GOT3 (cell line): ENCODE data around the gene RPTOR.
"Not testable (repeated sequence)": the region's sequence is repeated elsewhere in the genome, so short reads cannot be mapped to it uniquely, and the experiment has no call there.

Experiments
- DNase-seq: peaks from one replicate; lab custom pipeline; 2025; ENCODE audit warnings: mixed read lengths; lab: John Stamatoyannopoulos, UW

Gene RPTOR

DNA sequence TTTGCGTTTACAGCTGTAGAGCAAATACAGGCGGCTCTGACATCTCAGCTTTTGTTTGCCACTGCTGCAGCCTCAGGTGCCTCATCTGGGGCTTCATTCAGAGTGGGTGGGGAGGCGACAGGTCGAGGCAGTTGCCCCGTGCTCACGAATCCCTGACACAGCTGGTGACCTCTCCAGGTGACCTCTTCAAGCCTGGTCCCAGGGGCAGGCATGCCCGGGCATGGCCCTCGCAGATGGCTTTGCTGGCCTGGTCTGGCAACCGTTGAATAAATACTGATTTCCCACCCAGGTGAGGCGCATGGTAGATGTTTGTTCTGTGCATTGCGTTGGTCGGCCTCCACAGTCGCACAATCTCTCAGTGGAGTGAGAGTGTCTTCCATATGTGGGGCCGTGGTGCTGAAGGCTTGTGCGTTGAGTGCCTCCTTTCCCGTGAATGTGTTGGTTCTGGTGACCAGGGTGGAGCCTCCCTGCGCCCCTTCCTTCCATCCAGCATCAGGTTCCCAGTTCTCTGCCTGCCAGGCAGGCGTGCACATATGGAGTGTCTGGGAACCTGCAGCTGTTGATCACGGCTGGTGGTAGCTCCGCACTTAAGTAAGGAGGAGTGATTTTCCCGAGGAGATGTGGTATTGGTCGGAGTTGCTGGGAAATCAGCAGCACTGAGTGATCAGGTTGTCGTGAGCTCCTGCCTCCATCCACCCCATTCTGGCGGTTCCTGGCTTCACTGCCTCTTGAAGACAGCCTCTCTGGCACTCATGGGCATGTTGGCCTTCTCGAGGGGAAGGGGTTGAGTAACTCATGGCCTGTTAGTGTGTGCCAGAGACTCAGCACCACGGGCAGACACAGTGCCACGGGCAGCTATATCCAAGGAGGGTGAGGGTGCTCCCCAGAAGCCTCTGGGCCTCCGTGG is 149.7 kb downstream of the RPTOR start:
- DNase-seq, result no peak

DNA sequence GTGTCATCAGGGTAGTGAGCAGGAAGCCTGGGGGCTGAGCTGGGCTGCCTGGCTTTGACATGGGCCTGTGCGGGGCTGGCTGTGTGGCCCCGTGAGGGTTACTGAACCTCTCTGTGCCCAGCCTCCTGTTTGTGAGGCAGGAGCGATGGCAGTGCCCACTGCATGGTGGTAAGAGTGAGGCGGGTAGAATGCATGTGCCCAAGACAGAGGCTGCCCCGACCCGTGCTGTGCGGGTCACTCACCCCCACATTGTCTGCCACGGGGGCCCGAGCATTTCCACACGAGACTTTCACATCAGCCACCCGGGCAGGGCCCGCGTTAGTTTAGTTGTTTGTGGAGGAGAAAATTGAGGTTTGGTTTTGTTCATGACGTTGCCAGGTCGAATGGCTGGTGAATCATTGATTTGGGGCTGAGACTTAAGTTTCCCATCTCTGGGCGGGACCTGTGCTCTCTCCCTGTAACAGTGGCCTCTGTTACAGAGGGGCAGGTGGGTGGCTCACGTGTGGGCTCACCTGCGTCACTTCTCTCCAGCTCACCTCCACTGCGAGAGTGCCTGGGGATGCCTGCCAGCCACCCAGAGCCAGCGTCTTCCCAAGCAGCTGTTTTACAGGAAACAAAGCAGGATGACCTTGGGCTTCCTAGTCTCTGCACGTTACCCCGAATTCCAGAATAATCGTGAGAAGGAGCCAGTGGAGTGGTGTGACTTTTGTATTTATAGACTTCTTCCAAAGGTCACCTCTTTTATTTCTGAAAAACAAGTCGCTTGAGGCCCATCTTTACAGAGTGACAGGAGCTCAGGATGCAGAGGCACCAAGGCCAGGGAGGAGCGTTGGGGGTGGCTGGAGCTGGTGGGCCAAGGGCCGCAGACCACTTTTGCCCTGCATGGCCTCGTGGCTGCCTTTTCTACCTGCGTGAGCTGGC is 150.6 kb downstream of the RPTOR start:
- DNase-seq, result no peak

DNA sequence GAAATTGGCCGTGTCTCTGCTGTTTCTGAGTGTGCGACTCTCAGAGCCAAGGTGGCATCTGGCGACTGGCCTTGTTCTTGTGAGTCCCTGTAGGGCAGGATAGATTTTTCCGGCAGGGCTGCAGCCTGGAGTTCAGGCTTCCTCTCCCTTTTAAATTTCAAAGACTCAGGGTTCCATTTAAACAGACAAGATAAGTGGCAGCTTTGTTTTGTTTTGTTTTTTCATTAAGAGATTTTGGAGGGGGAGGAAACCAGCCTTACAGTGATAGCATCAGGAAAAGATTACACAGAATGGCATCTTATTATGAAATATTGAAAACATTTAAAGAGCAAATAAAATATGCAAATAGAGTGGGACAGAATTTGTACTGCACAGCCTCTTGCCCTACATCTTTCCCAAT is 151.3 kb downstream of the RPTOR start:
- no peak for DNase-seq

DNA sequence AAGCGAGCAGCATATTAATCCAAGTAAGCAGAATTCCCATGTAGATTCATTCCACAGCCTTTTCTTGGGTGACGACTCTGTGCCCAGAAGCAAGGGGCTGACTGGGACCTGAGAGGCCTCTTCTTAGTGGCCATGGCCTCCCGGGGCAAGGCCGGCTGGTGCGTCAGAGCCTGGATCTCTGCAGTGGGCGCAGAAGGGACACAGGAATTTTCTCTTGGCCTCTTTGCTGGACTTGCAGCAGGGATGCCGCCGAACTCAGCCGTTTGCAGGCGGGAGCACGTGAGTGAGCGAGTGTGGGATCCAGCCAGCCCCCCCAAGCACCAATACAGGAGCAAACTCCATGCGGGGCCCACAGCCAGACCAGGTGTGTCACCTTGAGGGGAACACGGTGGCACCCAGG is 151.8 kb downstream of the RPTOR start:
- DNase-seq, result no peak

DNA sequence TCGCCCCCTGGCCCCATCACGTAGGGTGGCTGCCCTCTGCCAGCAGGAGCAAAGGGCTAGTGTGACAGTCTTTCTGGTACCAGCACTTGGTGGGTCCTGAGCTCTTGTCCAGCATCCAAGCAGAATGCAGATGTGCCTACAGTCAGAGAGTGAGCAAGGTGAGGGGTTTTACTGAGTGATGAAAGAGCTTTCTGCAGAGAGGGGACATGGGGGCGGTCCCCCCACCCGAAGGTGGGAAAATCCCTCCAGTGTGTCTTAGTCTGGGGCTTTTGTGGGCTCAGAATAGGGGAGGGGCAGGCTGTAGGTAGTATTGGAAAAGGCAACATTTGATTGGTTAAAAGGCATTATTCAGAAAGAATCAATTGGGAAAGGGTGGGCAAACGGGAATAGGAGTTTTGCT is 152.3 kb downstream of the RPTOR start:
- no peak for DNase-seq

DNA sequence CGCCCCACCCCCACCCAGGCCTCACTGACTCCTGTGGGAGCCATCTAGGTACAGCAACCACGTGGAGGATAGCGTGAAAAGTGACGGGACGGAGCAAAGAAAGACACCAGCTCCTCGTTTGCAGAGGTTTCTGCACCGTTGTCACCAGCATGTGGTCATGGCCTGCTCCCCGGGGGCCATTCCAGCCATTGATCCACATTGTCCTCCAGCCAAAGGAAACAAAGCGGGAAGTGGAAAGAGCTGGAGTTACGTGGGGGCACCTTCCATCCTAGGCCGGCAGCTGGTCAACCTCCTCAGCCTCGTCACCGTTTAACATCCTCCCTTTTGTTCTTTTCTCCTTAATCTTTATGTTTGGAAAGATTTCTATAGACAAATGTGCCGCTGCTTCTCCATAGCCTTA is 153.7 kb downstream of the RPTOR start:
- DNase-seq, result no peak

DNA sequence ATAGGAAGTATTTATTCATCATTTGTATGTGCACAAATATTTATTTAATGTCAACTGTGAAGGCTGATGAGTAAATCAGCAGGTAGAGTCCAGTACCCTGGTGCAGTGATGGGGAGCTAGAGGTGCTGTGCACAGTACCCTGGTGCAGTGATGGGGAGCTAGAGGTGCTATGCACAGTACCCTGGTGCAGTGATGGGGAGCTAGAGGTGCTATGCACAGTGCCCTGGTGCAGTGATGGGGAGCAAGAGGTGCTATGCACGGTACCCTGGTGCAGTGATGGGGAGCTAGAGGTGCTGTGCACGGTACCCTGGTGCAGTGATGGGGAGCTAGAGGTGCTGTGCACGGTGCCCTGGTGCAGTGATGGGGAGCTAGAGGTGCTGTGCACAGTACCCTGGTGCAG is 154.6 kb downstream of the RPTOR start:
- DNase-seq, result not testable (repeated sequence)

DNA sequence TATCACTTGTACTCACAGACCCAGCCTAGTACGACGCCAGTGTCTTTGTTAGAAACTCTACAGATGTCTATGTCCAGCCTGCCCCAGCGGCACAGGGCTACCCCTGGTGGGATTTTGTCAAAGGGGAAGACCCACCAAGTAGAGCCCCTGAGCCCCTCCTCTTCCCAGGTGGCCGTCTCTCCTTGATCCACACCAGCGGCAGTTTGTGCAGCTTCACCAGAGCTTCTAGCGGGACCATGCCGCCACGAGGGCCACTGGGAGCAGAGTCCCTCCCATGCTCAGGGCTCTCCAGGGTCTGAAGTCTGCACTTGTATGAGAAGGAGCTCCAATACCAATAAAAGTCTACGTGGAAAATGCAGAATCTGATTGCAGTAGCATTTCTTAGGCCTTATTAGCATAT is 157.1 kb downstream of the RPTOR start:
- DNase-seq, result no peak

DNA sequence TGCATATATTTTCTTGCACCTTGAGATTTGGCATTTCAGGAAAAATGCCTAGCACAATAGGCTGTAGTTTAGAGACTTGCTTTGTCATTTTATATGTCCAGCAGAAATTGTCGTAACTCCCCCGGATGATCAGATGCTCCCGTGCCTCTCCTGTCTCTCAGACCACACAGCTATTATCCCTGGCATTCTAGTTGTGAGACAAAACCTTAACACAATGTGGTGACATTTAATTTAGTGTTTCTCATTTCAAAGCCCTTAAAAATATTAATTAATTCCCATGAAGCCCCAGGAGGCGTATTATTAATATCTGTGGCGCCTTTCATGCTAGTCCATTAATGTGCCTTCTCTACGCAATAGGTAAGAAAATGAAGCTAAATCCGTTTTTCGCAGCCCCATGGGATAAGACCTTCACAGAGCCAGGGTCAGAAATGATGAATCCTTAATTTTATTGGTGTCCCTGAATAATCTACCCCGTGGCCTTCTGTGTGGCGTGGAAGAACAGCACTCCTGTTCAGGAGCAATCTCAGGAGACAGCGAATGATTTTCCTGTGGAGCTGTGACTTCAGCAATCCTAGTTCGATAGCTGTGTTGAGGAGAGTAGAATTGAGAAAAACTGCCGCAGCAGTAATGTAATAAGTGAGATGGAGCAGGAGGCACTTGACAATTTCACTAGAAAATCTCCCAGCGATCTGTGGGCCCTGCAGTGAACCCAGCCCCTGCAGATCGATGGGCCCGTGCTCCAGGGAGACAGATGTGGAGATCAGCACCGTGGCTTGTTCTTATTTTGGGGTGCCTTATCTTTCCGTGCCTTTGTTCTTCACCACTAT is 157.9 kb downstream of the RPTOR start:
- DNase-seq, result no peak

DNA sequence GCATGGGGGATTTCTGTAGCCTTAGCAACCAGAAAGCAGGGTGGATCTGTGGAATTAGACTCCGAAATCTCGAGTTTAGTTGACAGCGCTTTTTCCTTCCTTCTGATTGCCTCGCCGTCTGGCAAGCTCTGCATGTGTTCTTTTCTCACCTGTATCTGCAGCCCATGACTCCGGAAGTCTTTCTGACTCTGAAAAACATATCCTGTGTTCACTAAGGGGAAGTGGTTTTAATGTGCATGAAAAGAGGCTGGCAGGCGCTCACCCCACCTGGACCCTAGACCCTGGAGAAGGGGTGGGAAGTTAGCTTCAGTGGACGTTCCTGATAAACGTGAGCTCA is 158.5 kb downstream of the RPTOR start:
- no peak for DNase-seq

DNA sequence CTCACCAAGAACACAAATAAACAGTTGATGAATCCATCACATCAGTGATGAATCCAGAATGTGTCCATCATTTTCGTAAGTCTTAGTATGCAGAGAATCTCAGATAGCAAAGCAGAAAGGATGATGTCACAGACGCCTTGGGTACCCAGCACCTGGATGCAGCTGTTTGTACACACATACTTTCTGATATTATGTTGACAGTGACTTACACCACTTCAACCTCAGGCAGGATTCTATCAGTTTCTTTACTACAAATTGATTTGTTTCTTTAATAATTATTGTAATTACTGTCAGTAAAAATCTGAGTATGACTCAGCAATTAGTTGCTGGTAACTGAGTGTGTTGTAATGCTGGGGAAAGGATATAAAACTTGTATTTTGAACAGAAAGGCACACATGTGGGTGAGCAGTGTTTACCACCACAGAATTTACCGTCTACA is 159.8 kb downstream of the RPTOR start:
- no peak for DNase-seq

DNA sequence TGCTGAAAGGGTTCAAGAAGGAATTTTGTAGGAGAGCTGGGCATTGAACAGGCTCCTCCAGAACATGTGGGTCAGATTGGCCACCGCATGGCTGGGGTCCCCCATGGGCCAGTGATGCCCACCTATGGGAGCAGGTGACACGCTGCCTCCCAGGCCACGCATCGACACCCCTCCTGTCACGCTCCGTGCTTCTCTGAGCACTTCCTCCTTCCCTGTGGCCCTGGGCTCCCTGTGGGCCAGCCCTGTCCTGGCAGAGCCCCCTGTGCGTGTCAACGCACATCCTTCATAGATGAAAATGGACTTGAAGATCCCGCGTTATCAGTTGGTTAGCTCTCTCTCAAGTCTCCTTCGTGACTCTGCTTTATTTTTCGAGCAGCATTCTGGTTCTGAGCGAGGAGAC is 160.3 kb downstream of the RPTOR start:
- no peak for DNase-seq

DNA sequence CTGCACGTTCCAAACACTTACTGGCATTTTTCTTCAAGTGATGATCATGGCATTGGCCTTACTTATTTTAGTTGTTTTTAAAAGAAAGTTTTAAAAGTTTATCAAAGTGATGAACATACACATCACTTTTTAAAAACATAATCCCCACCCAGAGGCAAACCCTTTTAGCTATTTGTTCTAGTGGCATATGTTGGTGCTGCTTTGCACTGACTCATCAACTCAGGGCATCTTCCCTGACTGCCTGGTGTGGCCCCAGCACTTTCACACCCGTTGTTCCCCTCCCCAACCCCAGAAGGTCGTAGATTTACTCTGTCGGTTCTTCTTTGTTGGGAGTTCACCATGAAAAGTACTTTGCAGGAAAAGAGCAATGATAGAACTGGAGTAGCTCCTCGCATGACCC is 161.3 kb downstream of the RPTOR start:
- DNase-seq, result no peak

DNA sequence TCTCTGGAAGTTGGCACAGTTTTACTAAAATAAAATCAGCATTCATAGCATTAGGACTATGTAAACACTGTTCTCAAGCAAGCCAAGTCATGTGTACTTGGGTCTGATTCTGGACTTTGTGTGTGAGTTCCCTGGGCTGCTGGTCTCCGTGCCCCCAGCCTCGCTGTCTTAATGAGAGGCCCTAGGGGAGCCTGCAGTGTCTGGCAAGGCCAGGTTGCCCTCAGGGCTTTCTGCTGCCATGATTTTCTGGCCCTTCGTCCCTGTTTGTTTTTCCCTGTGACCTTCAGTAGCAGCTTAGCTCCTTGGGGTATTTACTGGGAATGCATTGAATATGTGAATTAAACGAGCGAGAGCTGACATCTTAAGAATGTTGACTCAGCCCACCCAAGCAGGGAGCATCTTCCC is 161.8 kb downstream of the RPTOR start:
- DNase-seq, result no peak

DNA sequence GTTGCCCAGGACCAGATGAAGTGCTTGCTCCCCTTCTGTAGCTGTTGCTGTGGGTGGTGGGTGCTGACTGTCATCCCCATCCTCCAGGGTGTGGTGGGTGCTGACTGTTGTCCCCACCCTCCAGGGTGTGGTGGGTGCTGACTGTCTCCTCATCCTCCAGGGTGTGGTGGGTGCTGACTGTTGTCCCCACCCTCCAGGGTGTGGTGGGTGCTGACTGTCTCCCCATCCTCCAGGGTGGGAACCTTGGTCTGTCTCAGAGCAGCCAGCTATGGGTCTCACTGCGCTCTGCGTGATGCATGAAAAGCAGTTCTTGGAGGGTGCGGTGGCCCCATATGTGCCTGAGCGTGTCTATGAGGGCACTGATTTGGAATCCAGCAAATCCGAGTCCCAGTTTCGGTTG is 163.8 kb downstream of the RPTOR start:
- no peak for DNase-seq

DNA sequence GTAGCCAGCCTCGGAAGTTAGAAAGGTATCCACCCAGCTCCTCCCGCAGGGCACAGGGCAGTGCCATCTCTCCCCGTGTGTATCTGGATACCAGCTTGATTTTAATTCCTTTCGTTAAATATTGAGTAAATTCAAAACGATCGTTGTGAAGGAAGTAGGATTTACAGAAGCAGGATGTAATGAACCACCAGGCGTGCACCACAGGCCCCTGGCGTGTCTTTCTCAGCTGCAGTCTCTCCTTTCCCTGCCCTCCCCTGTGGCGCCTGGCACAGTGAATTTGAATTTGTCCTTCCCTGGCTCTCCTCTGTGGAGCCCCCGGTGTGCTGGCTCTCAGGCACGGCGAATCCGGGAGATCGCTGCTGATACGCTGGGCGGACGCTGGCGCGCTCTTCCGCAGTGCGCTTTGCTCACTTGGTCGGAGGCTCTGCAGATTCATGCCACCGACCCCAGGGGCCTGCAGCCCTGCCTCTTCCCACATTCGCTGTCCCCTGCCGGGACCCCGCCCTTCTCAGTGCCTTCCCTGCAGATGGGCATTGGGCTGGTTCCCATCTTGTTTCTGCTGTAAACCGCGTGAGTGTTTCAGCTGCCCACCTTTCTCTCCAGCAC is 164.6 kb downstream of the RPTOR start:
- no peak for DNase-seq

DNA sequence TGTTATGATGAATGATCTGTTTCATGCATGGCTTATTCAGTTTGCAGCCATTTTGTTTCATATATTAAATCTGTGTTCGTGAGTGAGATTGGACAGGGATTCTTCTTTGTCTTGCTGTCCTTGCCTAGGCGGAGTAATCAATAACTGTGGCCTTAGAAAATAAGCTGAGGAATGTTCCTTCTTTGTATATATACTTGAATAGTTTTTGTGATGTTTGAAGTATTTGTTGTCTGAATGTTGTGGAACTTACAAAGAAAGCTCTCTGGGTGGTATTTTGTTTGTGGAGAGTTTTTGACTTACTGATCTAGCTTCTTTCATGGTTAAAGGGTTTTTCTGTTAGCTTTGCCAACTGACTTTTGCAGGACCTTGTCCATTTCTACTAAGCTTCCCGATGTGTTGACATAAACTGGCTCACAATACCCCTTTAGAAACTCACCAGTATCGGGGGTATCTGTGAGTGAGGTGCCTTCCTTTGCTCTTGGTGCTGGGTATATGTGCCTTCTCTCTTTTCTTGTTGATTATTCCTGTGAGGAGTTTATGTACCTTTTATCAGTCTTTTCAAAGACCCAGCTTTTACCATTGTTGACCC is 166.2 kb downstream of the RPTOR start:
- no peak for DNase-seq

DNA sequence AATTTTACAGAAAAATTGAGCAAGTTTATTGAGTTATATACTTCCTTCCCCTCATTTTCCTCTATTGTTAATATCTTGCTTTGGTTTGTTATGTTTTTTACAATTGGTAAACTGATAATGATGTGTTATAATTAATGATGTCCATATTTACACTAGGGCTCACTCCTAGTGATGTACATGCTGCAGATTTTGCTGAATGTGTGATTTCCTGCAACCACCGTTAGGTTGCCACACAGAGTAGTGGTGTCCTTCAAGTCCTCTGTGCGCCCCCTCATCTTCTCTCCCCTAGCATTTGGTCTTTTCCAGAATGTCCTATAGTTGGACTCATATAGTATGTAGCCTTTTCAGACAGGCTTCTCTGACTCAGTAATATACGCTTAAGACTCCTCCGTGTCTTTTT is 167.5 kb downstream of the RPTOR start:
- no peak for DNase-seq

DNA sequence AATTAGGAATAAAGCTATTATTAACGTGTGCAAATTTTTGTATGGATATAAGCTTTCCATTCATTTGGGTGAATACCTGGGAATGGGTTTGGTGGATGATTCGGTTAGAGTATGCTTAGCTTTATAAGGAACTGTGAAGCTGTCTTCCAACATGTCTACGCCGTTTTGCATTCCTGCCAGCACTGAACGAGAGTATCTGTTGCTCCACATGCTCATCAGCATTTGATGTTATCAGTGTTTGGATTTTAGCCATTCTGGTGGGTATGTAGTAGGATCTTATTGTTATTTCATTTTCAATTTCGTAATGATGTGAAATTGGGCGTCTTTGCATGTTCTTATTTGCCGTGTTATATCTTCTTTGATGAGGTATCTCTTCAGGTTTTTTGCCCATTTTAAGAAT is 168.0 kb downstream of the RPTOR start:
- no peak for DNase-seq

DNA sequence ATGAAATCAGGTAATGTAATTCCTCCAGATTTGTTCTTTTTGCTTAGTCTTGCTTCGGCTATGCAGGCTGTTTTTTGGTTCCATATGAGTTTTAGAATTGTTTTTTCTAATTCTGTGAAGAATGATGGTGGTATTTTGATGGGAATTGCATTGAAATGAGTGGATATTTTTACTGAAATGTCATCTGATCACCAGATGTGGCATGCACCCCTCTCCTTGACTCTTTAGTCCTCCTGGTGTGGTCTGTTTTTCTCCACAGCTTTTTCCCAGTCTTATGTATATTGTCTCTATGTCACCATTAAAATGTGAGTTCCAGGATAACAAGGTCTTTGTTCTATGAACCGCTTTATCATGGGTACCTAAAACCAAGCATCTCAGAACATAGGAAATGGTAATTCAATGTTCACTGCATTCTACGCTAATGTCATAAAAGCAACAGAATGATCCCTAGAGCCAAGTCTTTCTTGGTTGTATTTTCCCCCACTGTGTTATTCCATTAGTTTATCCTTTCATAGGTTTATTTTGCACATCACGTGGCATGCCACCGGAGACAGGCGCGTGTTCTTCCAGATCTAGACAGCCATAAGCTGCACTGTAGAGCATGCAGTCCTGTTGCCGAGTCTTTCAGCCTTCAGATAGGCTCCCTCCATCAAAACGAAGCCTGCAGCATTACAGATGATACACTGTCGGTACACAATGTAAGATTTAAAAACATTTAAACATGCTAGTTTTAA is 172.5 kb downstream of the RPTOR start:
- no peak for DNase-seq

DNA sequence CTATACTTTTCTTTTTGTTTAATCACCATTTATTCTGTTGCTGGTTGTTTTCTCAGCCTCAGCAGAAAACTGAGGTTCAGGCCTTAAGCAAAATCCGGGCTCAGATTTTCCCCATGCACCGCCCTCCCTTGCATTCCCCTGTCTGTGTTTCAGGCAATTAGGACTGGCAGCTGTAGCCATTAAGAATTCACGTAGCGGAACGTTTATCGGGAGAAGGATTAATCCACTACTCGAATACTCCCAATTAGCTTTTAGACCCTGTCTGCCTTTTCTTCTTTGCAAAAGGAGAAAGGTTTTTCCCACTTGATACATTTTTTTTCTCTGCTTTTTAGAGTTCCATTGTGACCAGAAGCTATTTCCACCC is 173.1 kb downstream of the RPTOR start:
- no peak for DNase-seq
